ENCODE results near the gene ENTPD5.

DNA sequence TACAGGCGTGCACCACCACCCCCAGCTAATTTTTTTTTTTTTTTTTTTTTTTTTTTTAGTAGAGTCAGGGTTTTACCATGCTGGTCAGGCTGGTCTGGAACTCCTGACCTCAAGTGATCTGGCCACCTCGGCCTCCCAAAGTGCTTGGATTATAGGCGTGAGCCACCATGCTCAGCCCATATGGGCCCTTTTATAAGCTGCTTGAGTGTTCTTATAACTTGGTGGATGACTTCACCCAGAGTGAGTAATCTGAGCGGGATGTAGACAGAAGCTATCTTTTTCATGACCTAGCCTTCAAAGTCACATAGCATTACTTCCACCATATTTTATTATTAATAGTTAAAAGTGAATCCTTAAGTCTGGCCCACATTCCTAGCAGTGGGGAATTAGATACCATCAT is 16.5 kb upstream of the ENTPD5 start:
- TF ChIP-seq CTCF (IDR thresholded peaks at IDR 0.05; ENCODE audit: low read length) (no peak), EZH2 (IDR thresholded peaks at IDR 0.05; ENCODE audit: borderline replicate concordance, low read length) (no peak)
